AG20443 (cell line): ENCODE results near the gene ARHGEF40.

Experiments
- DNase-seq: peaks from one replicate; pipeline ENCODE4 v3.0.0; 2012; ENCODE audit warnings: low spot score, mixed read lengths

The ARHGEF40 gene

DNA sequence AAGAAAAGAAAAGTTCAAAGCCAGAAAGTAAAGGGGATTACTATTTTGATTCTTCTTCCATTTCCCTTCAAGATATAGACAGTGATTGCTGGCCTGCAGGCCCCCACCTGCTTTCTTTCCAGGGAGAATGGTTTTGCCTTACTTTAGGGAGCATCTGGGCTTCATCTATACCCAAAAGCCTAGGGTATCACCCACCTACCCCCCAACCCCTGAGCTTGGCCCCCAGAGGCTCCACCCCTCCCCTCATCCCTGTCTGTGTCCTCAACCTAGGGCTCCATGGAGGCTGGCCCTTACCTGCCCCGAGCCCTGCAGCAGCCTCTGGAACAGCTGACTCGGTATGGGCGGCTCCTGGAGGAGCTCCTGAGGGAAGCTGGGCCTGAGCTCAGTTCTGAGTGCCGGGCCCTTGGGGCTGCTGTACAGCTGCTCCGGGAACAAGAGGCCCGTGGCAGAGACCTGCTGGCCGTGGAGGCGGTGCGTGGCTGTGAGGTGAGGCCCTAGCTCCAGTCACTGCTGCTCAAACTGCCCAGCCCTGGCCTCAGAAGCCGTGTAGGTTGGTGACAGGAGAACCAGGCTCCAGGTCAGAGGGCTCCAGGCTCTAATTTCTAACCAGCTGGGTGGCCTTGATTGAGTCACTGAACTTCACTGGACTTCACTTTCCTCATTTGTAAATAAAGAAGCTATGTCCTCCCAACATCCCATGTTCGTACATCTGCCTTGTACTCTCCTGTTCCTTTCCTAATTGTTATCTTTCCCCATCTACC is 13.6 kb downstream of the ARHGEF40 start:
- no peak for DNase-seq

DNA sequence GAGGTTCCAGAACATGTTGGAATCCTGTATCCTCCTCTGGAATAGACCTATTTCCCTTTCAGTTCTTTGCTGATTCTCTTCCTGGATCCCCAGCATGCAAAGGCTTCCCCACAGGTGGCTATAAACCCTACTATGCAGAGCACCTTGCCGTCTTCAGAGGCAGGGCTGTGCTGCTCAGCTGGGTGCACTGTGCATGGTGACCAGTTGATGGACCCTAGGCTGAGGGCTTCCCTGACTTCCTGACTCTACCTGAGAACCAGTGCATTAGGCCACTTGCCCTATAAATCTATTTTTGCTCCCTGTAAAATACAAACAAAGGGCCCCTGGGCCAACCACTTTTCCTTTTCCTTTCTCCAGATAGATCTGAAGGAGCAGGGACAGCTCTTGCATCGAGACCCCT is 14.3 kb downstream of the ARHGEF40 start:
- no peak for DNase-seq

DNA sequence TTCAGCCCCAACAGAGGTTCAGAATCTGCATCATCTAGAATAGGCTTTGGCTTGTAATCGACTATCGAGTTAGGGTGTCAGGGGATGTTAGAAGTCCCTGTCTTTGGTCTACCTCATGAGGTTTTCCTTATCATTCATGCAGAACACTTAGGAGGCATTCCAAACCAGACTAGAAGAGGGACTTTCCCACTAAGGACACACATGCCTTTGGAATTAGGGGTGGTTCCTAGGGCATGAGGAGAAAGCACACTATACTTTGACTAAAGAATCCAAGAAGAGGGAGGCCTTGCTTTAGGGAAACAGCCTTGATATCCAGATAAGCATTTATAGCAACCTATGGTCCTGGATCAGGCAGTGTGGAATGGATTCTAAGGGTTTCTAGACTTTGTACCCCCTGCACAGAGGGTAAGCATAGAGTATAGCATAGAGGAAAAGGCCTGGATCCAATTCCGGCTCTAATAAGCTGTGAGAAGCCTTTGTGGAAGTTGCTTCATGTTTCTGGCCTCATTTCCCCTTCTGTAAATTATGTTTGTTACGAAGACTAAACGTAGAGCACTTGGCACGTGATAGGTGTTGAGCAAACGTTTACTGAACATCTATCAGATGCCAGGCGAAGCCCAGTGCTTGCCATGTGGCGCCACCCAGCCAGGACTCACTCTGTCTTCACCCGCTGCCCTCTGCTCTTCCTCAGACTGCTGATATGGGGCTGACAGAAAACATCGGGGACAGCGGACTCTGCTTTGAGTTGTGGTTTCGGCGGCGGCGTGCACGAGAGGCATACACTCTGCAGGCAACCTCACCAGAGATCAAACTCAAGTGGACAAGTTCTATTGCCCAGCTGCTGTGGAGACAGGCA is 15.1 kb downstream of the ARHGEF40 start:
- peak; percentile 69 for DNase-seq

DNA sequence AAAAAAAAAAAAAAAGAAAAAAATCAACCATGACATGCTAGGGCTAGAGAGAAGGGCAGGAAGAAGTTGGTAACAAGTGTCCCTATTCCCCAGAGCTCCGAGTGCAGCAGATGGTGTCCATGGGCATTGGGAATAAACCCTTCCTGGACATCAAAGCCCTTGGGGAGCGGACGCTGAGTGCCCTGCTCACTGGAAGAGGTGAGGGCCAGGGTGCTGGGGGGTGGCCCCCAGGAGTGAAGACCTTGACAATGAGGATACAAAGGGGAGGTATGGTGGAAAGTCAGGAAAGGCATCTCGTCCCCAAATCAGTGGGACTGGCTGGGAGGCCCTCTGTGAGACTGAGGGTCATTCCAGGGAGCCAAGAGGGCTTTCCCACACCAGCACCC is 16.8 kb downstream of the ARHGEF40 start:
- no peak for DNase-seq

DNA sequence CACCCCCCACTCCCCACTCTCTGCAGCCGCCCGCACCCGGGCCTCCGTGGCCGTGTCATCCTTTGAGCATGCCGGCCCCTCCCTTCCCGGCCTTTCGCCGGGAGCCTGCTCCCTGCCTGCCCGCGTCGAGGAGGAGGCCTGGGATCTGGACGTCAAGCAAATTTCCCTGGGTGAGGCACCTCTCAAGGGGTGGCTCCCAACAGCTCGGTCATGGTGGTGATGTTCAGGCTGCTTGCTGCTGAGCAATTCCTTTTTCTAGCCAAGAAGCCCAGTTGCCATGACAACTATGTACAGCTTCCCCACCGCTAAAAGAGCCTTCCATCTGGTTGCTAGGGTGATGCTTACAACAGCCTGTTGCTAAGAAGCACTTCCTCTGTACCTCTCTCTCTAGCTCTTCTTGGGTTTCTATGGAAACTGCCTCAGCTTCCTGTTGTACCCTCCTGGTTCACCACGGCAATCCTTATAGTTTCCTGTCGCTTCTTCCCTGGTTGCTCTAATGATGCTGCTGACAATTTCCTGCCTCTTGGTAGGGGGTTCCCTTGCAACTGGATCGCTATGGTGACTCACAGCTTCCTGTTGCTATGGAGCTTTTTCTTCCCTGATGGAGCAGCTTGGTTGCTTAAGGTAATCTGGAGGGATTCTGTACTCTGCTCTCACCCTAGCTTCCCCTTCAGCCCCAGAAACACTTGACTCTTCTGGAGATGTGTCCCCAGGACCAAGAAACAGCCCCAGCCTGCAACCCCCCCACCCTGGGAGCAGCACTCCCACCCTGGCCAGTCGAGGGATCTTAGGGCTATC is 17.4 kb downstream of the ARHGEF40 start:
- DNase-seq: peak; percentile 87

DNA sequence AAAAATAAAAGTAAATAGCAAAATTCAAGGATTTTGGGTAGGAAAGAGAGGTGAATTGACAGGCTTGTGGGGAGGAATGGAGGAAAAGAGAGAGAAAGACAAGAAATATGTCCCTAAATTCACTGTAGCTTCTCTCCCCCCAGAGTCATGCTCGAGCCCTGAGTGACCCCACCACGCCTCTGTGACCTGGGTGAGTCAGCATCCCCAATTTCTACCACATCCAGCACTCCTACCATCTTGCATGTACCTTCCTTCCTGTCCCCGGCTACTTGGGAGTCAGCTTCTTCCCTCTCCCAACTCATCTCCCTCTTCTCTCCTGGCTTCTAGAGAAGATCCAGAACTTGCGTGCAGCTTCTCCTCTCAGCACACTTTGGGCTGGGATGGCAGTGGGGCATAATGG is 18.6 kb downstream of the ARHGEF40 start:
- DNase-seq: no peak

- no peak for DNase-seq
Observed at GRCh38 chr14:21089271-21089670, 19.2 kb downstream of the ARHGEF40 start.

DNA sequence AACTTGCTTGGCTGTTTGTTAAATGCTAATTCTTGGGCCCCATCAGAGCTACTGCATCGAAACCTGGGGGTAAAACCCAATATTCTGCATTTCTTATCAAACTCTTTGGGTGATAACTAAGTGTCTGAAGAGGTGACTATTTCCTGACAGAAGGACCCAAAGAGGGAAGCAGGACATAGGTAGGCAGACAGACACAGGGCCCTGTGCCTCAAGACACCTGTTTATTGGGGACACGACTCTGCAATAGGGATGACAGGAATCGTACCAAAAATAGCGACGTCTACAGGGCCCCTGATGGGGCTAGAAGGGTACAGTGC is 19.7 kb downstream of the ARHGEF40 start:
- DNase-seq: no peak

GRCh38 chr14:21090194-21090939 is 20.3 kb downstream of the ARHGEF40 start:
- no peak for DNase-seq

DNA sequence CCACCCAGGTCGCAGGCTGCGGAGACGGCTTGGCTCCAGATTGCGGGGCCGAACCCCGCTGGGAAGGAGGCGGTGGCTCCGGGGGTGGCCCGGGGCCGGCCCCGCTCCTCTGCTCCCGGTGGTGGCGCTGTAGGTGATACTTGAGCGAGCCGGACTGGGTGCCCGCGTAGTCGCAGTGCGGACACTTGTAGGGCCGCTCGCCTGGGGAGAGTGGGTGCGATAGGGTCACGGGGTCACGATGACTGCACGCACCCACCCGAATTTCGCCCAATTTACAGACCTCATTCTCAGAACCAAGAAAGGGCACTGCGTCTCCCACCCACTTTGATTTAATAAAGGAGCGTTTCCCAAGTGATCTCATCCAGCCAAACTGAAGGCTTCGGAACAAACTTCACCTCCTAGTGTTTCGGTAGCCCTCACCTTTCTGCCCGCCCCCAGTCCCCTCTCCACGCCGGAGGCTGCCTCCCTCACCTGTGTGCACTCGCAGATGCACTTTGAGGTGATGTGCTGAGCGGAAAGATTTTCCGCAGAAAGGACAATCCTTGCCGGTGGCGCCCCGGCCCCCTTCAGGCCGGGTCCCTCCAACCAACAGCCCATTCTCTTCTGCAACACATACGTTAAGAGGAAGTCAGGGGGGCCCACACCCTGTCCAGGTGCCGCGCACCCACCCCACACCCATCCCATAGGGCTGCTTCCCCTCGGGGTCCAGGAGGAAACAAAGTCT is 21.0 kb downstream of the ARHGEF40 start:
- no peak for DNase-seq

GRCh38 chr14:21091821-21092272 is 21.7 kb downstream of the ARHGEF40 start:
- DNase-seq: no peak

DNA sequence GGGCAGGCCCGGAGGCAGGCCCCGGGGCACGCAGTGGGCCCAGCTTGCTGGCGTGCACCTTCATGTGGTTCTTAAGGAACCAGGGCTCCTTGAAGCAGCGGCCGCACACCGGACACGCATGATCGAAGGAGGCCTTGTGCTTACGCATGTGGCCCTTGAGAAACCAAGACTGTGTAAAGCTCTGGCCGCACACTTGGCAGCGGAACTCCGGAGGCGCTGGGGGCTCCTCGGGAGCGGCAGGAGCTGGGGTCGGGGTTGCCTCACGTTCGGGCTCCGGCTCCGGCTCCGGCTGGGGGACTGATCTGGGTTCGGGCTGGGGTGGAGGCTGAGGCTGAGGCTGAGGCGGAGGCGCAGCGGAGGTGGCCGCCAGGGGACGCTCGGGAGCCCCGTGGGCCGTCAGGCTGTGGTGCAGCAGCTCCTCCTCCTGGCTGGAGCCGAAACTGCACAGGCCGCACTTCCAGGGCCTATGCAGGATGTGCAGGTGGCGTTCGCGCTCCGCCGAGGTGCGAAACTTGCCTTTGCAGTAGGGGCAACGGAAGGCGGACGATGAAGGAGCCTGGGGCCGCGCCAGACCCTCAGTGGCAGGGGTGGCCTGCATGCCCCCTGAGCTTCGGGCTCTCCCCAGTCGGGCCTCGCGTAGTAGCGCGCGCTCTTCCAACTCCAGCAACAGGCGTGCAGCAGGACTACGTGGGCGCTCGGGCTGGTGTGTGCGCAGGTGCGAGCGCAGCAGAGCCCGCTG is 22.3 kb downstream of the ARHGEF40 start:
- DNase-seq: peak; percentile 91

GRCh38 chr14:21093018-21093417 is 22.9 kb downstream of the ARHGEF40 start:
- DNase-seq: no peak

DNA sequence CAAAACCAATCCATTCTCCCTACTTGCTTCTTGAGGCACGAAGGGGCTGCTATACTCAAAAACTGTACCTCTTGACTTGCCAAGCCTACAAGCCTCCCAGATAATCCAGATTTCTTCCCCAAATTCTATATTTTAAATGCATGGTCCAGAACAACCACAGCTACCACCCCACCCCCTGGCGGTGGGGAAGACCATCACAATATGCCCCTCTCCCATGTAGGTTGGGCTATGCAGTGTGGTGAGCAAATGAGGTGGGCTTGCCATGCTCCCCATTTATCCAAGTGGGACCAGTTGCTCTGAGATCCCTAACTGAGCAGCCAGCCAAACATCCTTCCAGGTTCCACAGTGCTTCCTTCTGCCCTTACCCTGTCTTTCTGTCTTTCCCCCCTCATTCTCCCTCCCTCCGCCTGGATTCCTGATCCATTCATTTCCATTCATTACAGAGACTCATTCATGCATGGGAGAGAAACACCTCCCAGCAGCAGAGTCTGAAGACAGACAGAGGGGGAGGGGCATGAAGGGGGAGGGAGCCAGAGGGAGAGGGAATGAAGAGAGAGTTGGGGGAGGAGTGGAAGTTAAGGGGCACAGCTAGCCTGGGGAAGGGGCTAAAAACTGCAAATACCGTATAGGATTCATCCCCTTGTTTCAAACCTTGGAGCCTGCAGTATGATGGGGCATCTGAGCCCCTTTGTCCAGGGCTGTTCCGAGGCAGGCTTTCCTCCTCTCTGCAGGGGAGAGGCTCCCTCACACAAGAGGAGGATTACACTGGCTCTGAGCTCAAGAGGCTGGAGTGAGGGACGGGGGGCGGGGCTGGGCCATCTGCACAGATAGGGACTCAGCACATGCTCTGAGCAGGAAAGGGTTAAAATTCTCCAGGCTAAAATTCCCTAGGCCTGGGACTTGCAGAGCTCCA is 23.9 kb downstream of the ARHGEF40 start:
- DNase-seq: no peak

DNA sequence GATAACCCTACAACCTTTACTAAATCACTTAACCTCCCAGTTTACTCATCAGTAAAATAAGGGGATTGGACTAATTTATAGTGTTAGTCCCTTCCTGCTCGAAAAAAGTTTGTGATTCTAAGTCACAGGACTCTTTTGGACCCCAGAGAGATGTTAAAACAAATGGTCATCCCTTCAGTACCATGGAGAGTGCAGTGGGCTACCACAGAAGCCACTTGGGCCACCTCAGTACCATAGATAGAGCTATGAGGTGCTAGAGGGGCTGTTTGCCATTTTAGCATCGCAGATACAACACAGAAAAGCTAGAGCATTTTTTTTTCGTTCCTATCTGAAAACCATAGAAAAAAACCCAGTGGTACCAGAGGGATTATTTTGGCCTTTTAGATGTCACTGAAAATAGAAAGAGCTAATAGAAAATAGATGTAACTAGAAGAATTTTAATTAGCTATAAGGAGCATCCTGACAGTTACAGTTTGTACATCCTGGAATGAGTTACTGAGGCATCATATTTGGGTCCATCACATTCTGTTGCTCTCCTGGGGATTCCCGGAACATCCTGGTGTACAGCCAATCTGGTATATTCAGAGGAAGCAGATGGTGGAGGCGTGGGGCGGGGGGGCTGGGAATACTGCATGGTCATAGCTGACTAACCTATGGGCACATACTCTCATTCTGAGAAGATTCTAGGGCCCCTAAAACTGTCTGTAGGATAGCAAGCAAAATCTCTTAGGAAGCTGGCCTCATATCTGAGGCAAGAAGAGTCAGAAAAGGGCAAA is 25.5 kb downstream of the ARHGEF40 start:
- DNase-seq: no peak

DNA sequence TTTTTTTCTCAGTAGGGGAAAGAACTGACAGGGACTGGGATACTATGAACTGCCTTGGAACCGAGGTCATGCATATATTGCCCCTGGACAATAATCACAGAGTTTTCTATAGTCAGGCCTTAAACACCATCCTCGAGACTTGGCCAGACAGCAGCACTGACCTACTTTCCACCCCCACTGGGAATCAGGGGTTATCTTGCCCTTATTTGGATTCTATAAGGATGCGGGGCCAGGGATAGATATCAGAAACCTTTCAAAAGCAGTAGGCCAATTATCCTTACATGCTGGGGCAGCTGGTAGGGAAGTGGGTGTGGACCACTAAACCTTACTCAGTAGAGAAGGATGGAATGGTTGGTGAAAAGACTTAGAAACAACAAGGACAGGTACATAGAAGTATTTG is 26.3 kb downstream of the ARHGEF40 start:
- no peak for DNase-seq

DNA sequence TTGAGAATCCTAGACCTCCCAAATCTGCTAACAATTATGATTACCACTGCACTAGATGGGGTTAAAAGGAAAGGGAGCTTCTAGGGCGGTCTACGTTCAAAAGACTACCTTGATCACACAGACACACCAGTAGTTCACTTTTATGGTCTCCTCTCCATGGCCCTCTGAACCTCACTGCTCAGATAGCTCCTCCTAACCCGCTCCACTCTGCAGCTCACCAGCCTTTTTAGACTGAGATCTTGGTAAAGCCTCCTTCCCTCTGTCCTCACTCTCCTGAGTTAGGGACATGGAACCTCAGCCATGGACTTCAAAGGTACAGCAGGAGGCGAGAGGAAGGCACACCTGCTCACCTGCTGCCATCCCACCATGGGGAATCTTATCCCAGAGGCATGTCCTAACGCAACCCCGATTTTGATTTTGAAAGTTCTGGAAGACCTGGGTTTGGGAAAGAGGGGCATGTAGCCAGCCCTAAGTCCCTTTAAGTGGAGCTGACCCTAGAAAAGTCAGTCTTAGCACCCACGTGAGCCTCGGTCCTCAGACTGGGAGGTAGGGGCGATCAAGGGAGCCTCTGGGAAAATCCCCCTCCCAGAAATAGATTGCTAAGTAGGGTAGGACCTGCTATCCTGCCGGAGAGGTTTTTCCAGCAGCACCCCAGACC is 27.0 kb downstream of the ARHGEF40 start:
- no peak for DNase-seq

GRCh38 chr14:21097636-21098075 is 27.6 kb downstream of the ARHGEF40 start:
- no peak for DNase-seq
